Panc1 (cell line): ENCODE data around the gene UNKL.

ENCODE experiments used
- POLR2AphosphoS5 ChIP-seq: IDR thresholded peaks from 2 replicates; pipeline ENCODE4 v1.6.1; 2012; ENCODE audit warnings: mild to moderate bottlenecking, low read depth, low read length, moderate library complexity
- TCF7L2 ChIP-seq: IDR thresholded peaks from 2 replicates; pipeline ENCODE4 v1.6.1; 2011; ENCODE audit warnings: mild to moderate bottlenecking, low read depth, low read length, inconsistent platforms
- TF ChIP-seq, protein P1 (sequence below): fragments of 450-650 bp; IDR thresholded peaks from 2 replicates; pipeline ENCODE4 v1.5.1; 2017; ENCODE audit warnings: mild to moderate bottlenecking

DNA sequence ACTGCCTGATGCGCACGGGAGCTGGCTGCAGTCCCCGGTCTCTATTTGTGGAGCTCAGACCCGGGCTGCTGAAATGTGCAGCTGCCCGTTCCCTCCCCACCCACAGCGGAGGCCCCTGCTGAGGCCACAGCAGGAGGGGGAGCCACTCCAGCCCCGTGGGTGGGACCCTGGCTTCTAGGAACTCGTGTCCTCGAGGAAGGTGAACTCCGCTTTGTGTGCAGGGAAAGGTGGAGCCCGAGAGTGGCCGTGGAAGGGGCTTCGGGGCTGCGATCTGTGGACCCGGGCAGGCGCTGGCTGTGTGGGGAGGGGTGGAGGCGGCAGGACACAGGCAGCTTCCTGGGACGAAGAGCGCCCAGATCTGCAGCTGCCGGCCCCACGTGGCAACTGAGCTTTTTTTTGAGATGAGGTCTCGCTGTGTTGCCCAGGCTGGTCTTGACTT is 26.9 kb upstream of the UNKL start:
- TF ChIP-seq, protein P1, sequence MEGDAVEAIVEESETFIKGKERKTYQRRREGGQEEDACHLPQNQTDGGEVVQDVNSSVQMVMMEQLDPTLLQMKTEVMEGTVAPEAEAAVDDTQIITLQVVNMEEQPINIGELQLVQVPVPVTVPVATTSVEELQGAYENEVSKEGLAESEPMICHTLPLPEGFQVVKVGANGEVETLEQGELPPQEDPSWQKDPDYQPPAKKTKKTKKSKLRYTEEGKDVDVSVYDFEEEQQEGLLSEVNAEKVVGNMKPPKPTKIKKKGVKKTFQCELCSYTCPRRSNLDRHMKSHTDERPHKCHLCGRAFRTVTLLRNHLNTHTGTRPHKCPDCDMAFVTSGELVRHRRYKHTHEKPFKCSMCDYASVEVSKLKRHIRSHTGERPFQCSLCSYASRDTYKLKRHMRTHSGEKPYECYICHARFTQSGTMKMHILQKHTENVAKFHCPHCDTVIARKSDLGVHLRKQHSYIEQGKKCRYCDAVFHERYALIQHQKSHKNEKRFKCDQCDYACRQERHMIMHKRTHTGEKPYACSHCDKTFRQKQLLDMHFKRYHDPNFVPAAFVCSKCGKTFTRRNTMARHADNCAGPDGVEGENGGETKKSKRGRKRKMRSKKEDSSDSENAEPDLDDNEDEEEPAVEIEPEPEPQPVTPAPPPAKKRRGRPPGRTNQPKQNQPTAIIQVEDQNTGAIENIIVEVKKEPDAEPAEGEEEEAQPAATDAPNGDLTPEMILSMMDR, result no peak
- no peak for TF ChIP-seq TCF7L2
- no peak for TF ChIP-seq POLR2AphosphoS5
